Stomach (tissue), 4 donors: ENCODE measurements around the gene SELENOV.

Source experiments
- CTCF ChIP-seq, 7 experiments: fragments of 450-650 bp in 4 of 7; fragments of 200-600 bp in 3 of 7; sonication (generic) in 3 of 7; IDR thresholded peaks; one replicate each; pipeline ENCODE4 v1.5.1; 2016 to 2019; ENCODE audit warnings: antibody characterized with exemption in 7 of 7, control low read depth in 2 of 7, mild to moderate bottlenecking in 1 of 7
- EP300 ChIP-seq: sonication (generic); formaldehyde crosslinking; IDR thresholded peaks from one replicate; pipeline ENCODE4 v1.6.1; 2017; ENCODE audit warnings: antibody characterized with exemption
- POLR2A ChIP-seq, 4 donors: fragments of 450-650 bp; IDR thresholded peaks; one replicate each; pipeline ENCODE4 v1.6.1; 2016; ENCODE audit warnings: antibody characterized with exemption in 4 of 4, control low read depth in 2 of 4, mild to moderate bottlenecking in 1 of 4, moderate library complexity in 1 of 4
- POLR2AphosphoS5 ChIP-seq, 3 donors: sonication (generic); formaldehyde crosslinking; IDR thresholded peaks; one replicate each; pipeline ENCODE4 v1.6.1; 2016; ENCODE audit warnings: antibody characterized with exemption in 3 of 3

GRCh38 chr19:39512988-39513387 is 2.0 kb upstream of the SELENOV start:
- no peak for TF ChIP-seq CTCF (IDR thresholded peaks at IDR 0.05)
- TF ChIP-seq POLR2A (IDR thresholded peaks at IDR 0.05) = no peak
- TF ChIP-seq EP300 = no peak
- no peak for TF ChIP-seq POLR2AphosphoS5 (IDR thresholded peaks at IDR 0.05)
